Left colon (tissue), 2 donors: Measurements from ENCODE around the gene MPRIP. TPM values are rescaled to one million over a fixed set of nuclear protein-coding genes. Genes with fewer than 3 reads are reported as not detected.

ENCODE experiments used
- ATAC-seq: fragments of 200-7000 bp; cut with Tn5 transposase; one replicate; pipeline ENCODE4 v1.9.1; 2020; ENCODE audit warnings: mild to moderate bottlenecking, moderate library complexity
- DNase-seq, 2 donors: peaks; one replicate each; pipeline ENCODE4 v3.0.0-alpha.2; 2020
- intact Hi-C, 2 donors: fragments of 100-400 bp; cut with DNase I in 1 of 2; cut with micrococcal nuclease in 1 of 2; formaldehyde crosslinking; loops; one replicate each; pipeline versions ENCODE4 v1.11.2 to v1.14.0; 2022; cut with DNase I, micrococcal nuclease
- total RNA-seq, 2 donors: library from RNA; stranded (reverse); fragmentation: NEBNext Ultra II Directional; extraction: Animal tissue kit (Norgen Biotek cat#: 25700); gene quantifications; one replicate each; pipeline ENCODE4 v1.2.1, GENCODE V29; 2021
- donor health status: DM: no; HTN: no; CAD: no.
- donor health status: DM: yes; HTN: yes; CAD: no.

MPRIP gene
- total RNA-seq, 2 donors from 2014 or later, result 160 to 169 TPM

DNA sequence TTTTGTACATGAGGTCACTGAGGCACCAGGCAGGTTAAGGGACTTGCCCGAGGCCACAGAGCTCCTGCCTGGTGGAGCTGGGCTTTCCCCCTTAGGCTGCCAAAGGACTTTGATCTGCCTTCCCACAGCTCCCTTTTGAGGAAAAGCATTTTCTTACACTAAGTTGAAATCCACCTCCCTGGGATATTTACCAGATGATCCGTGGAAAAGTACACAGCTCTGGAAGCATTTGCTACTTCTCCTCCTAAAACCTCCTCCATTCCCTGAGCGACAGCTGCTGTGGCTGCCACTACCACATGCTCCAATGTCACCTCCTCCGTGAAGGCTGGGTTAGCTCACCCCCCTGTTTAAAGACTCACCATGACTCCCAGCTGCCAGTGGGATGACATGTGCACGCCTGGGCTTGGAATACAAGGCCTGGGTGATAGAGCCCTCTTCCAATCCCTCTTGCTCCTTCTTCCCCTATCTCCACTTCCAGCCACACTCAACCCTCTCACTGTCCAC, 1.2 kb upstream of the MPRIP start:
- intact Hi-C loops, result no loop called here

DNA sequence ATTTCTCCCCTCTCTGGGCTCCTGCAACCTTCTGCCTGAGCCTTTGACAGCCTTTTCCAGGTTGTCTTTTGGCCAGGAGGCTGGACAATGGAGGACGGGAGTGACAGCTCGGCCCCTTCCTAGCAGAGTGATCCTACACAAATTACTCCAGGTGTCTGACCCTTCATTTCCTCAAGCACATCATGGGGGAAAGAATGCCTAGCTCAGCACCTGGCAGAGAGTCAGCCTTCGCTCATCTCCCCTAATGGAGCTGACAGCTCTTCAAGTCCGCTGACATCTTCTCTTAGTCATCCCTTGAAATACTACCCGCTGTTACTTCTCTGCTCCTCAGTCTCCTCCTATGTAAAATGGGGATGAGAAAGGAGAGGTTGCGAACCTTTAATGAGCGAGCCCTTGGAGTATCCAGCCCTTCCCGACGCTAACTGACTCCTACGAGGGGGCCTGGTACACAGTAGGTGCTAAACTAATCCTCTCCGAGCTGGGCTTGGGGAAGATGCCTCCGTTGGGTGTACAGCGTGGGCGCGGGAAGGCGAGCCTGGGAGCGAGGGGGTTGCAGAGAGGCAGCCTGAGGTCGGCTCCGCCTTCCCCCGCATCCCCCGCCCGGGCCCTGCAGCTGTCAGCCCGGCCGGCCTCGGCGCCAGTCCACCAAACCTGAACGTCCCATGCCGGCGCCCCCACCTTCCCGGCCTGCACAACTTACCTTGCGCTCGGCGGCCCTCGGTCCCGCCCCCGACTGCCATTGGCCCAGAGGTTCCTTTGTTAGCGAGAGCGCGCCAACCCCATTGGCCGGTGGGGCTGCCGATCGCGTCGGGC, 480 bp upstream of the MPRIP start:
- intact Hi-C loops, result no loop called here
- ATAC-seq, result peak; percentile 91

More for the DNA sequence above, 1.2 kb upstream of the MPRIP start:
- ATAC-seq (peak; percentile 26), DNase-seq (peak; percentile 32 to 56)

DNA sequence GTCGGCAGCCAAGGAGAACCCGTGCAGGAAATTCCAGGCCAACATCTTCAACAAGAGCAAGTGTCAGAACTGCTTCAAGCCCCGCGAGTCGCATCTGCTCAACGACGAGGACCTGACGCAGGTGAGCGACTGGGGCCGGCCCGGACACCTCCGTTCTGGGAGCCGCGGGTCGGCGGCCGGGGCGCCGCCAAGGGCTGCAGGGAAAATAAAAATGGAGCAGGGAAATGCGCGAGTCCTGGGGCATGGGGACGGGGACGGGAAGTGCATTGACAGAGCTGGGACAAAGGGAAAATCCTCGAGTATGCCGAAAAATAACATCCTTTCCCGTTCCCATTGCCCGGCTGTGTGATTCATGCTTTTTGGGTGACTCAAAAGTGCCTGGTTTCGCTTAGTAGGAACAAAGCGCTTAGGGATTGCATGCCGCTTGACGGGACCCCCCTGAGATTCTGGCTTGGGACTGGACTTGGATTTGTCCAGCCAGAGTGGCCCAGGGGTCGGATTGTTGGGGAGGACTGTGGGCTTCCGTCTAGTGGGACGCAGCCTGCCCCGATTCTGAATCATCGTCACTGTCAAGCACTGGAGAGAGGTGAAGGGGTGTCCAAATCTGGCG, 699 bp downstream of the MPRIP start:
- ATAC-seq (peak; percentile 8), DNase-seq (peak in 1 of 2 donors; percentile 47)
- intact Hi-C loops, result no loop called here

More for the DNA sequence above, 480 bp upstream of the MPRIP start:
- peak; percentile 99 to 100 for DNase-seq

DNA sequence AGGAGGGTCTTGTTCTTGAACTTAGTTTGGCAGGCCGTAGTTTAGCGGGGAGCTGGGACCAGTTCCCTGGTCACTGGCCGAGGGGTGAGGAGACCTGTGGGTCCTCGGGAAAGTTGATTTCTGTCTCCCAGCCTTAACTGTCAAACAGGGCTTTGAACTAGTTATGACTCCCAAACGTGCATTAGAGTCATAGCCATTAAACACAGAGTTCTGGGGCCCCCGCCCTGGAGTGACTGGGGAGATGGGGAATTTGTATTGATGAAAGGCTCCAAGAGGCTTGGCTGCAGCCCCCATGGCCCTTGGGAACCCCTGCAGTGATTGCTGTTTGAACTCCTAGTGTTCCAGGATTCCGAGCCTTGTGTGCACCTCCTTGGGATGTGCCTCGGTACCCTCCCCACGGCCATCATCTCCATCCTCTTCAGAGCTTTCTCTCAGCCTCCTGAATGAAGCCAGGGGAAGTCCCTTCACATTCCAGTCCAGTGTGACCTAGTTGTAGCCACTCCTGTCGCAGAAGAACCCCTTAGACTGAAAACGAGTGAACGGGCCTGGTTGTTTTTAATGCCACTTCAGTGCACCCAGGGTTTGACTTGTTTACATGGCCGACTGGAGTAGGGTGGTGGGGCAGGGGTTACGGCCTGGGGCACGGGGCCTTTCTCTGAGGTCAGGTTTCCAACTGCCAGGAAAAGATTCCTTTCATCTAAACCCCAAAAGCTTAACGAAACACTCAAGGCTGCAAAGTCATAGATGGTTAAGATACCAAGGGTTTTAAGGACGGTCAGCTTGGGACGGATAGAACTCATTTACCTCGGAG, 1.4 kb downstream of the MPRIP start:
- peak in 1 of 2 donors; percentile 40 for DNase-seq
- ATAC-seq, result peak; percentile 5
- intact Hi-C loops, result no loop called here

DNA sequence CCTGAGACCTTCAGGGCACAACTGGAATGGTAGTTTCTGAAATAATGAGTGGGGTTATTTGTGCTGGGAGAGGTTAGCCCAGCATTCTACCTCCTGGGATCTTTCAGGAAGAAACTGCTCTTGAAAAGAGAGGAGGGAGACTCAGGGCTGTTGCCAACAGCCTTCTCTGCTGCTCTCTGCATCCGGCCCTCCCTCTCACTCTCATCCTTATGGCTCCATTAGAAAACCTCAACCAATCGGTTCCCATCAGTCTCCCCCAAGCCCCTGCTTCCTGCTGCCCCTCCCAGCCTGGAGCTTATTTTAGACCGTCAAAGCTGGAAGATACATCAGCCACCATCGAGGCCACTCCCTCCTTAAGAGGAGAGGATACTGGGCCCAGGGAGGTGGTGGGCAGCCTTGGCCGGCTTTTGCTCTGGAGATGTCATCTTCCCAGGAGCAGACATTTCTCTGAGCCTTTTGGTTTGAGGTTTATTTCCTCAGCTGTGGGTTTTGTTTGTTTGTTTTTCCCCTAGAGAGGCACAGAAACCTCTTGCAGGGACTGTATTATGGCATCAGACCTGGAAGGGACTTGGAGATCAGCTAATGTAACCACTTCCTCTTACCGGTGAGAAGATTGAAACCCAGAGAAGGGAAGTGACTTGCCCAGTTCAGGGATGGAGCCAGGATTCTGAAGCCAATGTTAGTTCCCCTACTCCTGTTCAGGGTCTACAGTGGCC, 2.7 kb downstream of the MPRIP start:
- DNase-seq (peak in 1 of 2 donors; percentile 34), ATAC-seq (peak; percentile 14)
- intact Hi-C loops, result no loop called here

DNA sequence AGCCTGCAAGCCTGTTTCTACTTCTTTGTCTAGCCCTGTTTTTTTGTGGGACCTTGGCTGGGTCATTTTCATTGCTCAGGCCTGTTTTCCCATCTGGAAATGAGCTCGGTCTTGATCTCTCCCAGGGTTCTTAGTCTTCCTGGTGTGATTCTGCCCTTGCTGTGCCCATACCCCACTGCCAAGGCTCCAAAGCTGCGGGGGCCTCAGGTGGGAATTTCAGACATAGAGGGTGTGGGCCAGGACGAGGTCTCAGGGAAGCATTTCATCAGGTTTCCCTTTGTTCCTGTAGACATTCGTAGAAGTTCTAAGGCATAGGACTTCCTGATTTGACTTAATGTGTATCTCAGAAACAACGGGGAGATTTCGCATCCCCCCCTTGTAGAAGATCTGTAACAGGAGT, 5.8 kb downstream of the MPRIP start:
- no peak for DNase-seq
- intact Hi-C loops, result no loop called here
- no peak for ATAC-seq

DNA sequence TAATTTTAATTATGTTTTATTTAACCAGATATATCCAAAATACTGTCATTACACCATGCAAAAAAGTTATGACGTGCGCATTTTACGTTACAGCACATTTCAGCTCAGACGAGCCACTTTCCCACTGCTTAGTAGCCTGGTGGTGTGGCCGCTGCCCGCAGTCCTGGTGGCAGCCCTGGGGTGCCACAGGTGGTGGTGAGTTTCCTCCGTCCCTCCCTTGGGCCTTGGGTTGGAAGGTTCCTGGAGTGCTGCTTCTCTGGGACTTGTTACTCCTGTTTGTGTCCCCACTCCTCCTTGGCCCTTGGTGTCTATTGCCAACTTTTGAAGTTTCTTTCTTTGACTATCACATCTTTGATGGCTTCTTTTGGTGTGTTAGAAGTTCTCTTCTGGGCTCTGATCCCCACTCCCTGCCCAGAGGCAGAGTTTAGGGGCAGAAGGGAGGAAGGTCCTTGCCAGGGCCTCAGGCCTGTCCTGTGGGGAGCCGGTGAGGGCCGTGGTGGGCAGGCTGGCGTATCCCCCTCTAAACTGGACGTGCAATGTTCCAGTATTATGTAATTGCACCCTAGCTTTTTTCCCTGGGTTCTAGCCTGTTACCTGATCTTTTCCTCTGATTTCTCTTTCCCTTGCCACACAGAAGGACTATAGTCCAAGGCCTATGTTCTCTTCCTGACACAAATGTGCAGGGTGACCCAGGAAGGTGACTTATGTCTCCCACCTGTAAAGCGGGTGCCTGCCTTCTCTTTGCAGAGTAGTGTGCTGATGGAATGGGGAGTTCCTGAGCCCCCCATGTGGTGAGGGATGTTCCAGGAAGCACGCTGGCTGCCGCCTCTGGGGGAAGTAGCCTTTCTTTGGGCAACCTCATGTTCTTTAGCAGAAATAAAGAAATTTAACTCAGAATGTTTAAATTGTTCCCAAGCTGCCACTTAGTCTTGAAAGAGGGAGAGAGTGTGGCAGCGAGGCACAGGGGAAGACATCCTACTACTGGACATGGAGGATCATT, 8.4 kb downstream of the MPRIP start:
- ATAC-seq (no peak), DNase-seq (no peak)
- intact Hi-C loops, result no loop called here

DNA sequence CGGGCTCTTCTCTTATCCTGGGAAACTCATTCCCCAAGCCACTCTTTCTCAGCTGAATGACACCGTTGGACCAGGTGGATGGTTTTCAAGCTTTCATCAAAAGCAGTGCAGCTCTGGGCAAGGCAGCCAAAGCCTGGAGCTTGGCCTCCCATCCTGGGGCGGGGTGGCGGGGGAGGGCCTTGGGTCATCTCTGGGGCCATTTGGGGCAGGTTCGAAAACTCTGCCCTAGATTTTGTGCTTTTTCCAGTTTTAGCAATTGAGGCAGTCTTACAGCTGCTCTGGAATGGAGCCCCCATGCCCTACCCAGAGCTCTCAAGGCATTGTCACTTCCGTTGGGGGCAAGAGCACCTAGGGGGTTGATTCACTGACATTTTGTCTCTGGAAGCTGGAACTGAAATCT, 9.1 kb downstream of the MPRIP start:
- DNase-seq, result no peak
- ATAC-seq, result no peak
- intact Hi-C loops, result no loop called here

DNA sequence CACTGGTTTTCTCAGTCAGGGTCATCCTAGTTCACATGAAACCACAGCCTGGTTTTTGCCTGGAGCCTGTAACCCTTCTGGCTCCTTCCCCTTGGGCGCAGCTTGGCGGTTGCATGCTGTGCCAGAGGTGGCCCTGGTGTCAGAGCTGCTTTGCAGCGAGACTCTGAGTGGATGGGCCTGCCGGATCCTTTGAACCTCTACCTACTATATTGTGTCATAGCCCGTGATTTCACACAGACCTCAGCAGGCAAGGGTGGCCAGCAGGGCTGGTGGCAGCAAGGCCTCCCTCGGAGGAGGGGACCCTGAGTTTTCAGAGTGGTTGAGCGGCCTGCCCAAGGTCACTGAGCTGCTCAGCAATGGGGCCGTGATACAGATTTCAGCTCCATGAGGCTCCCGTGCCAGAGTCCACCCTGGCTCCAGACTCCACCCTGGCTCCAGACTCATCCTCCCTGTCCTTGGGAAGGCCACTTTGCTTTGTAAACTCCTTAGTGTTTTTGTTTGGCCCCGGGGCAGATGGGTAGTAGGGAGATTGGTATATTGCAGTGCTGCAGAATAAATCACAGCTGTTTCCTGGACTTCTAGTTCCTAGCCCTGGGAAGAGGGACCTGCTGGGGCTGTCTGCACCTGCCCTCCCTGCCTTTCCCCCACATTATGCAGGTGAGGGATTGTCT, 9.7 kb downstream of the MPRIP start:
- DNase-seq (peak; percentile 43 to 64), ATAC-seq (peak; percentile 81)
- intact Hi-C loops, result no loop called here

DNA sequence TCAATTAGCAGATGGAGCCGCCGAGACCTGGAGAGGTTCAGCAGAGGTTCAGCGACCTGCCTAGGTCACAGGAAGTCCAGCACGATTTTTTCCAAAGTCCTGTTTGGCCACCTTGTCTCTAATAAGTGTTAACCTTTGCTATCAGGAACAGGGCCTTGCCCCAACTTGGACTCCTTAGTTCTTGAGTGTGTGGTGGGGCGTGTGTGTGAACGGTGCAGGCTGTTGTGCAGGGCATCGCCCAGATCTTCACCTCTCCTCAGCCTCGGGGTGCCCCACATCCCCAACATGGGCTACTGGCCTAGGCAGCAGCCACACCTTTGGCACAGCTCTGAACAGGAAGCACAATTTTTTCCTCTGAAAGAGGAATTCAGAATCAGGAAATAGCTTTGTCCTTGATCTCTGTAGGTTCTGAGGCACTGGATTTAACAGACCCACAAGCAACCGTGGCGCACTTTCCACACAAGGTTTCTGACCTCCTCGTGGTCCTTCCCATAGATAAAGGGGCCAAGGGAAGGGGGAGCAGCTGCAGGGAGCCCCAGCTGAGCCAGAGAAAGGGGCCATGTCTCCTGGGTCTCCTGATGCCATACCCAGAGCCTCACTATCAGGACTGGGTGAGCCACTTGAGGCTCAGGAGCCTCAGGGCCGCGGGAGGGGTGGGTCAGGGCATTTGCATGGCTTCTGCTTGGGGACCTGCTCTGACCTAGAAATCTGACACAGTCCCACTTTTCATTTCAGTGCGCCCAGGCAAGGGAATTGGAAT, 10.4 kb downstream of the MPRIP start:
- peak; percentile 72 for ATAC-seq
- DNase-seq, result peak in 1 of 2 donors; percentile 30
- intact Hi-C loops, result no loop called here

DNA sequence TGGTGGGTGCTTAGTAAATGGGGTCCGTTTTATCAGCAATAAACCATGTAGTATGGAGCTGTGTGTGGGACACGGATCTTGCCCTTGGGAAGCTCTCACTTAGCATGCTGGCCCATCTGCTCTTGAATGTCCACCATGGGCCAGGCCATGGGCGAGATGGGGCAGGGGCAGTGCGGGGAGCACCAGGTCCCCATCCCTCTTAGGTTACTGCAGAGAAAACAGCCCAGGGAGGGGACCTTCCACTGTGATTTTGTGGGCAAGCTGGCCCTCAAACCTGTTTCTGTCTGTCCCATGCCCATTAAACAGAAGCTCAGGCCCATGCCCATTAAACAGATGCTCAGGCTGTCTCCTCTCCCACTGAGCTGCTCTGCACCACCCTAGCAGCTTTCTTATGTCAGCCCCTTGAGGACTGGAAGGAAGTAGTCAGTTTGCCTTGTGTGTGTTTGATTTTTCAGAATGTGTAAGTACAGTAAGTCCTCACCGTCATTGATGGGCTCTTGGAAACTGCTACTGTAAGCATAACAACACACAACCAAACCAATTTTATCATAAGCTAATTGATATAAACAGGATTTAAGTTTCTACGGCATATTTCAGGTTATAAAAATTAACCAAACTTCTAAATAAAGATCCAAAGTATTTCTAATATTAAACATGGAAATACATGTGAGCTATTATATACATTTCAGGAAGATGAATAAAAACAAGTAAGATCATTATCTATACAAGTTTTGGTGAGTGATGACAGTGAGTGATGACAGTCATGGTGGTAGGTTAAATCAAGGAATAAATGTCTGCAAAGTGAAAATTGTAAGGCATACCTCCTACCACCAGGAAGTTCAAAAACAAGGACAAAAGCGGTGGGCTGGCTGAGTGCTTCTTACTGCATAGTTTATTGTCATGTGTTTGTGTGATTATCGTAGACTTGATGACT, 11.5 kb downstream of the MPRIP start:
- no peak for ATAC-seq
- intact Hi-C loops, result no loop called here
- DNase-seq, result no peak

DNA sequence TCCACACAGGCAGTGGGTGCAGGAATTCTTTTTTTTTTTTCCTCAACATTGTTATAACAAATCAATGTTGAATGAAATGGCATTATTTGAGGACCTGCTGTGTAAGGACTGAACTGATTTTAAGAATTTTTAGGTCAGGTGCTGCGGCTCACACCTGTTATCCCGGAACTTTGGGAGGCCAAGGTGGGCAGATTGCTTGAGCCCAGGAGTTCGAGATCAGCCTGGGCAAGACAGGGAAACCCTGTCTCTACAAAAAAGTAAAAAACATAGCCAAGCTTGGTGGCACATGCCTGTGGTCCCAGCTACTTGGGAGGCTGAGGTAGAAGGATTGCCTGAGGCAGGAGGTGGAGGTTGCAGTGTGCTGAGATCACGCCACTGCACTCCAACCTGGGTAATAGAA, 12.4 kb downstream of the MPRIP start:
- intact Hi-C loops, result no loop called here

DNA sequence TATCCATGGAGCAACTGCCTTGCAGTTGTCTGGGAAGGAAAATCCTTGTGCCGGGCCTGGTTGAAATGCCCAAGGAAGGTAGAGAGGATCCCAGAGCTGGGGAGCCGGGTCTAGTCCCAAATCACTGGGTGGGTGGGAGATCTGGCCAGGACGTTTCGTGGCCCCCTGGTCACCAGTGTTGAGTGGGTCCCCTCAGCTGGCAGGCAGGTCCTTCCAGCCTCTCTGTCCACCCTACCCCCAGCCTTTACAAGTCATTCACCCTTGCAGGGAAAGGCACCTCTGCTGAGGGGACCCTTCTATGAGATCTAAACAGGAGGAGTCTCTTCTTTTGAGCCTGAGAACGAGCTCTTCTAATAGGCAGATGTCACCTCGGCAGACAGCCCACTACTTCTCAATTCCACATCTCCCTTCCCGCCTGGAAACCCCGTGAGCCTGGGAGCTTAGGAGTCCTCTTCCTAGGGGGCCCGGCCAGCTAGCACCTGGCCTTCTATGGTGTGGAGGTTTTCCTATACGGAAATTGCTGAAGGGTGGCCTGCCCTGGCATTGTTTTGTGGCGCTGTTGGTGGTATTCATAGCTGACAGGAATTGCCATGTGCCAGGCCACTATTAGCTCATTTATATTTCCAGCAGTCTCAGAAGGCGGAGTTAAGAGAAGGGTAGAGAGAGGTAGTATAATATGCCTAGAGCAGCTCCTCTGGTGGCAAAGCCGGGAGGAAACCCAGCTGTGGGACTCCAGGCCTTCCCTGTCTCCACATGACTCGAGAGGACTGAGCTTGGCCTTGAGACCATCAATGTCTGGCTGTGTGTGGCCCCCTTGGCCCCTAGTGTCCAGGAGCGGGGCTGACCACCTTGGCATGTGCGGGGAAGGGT, 13.3 kb downstream of the MPRIP start:
- no peak for DNase-seq
- intact Hi-C loops, result no loop called here
- no peak for ATAC-seq

More for the DNA sequence above, 12.4 kb downstream of the MPRIP start:
- DNase-seq, result no peak
- no peak for ATAC-seq

DNA sequence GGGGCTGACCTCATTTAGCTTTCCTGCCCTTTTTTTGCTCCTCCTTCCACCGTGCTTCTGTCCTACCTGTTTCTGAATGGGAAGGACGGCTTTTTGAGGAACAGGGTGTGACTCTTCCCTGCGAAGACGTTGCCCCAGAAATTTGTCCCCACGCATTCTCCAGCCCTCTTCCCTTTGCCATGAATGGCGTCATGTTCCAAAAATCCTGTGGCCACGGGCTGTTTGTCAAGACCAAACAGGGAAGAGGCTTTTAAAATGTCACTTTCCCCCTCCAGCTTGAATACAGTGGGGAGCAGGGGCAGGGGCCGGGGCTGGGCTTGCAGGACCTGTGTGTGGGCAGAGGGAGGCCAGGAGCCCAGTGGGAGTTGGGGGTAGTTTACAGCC, 13.9 kb downstream of the MPRIP start:
- DNase-seq, result no peak

More for the DNA sequence above, 13.9 kb downstream of the MPRIP start:
- no peak for ATAC-seq
- intact Hi-C loops, result no loop called here
